Pancreas (tissue), 10 donors: ENCODE data around the gene ACLY. TPM values are rescaled to one million over a fixed set of nuclear protein-coding genes. Genes with fewer than 3 reads are reported as not detected.
A peak's percentile ranks its signal among the peaks of the same experiment; 100 is the strongest.

Experiments
- ATAC-seq, 4 donors: fragments of 200-7000 bp; cut with Tn5 transposase; one replicate each; pipeline versions ENCODE4 v1.8.0 to v1.9.1; 2020; ENCODE audit warnings: mild to moderate bottlenecking in 4 of 4, moderate library complexity in 4 of 4
- DNase-seq, 6 donors: peaks; one replicate each; pipeline ENCODE4 v3.0.0-alpha.2; 2020
- FAIRE-seq: peaks from 2 replicates; lab custom pipeline; 2012; peaks lifted over from hg19 to GRCh38; lab: Jason Lieb, UNC
- H3K27ac ChIP-seq, 4 donors: fragments of 200-600 bp; sonication (generic); 1 replicate in 3 of 4; 2 replicates in 1 of 4; pipeline versions ENCODE4 v1.5.0 to v1.8.0; 2020
- H3K27me3 ChIP-seq, 4 donors: fragments of 200-600 bp; one replicate each; pipeline ENCODE4 v1.8.0; 2021
- H3K36me3 ChIP-seq, 3 donors: fragments of 200-600 bp; sonication (generic) in 1 of 3; one replicate each; pipeline versions ENCODE4 v1.5.0 to v1.8.0; 2020 to 2021
- H3K4me1 ChIP-seq, 3 donors: fragments of 200-600 bp; one replicate each; pipeline ENCODE4 v1.8.0; 2021
- H3K4me3 ChIP-seq, 4 donors: fragments of 200-600 bp; sonication (generic) in 2 of 4; one replicate each; pipeline versions ENCODE4 v1.5.0 to v1.8.0; 2020 to 2021
- H3K9me3 ChIP-seq, 4 donors: fragments of 200-600 bp; one replicate each; pipeline ENCODE4 v1.8.0; 2021
- WGBS, 2 donors: extraction: QIAGEN DNeasy Blood & Tissue Kit; methylation state at CpG; one replicate each; pipeline ENCODE4 v1.1.7; 2013; 5-methylcytosine and 5-hydroxymethylcytosine counted together
- intact Hi-C, 3 donors: fragments of 100-400 bp; cut with DNase I; formaldehyde crosslinking; loops; one replicate each; pipeline versions ENCODE4 v1.11.1 to v1.14.2; 2022
- polyA plus RNA-seq, 2 donors: library from polyadenylated mRNA; stranded (reverse); fragments of 200-250 nt; gene quantifications; one replicate each; pipeline ENCODE4 v1.2.3, GENCODE V29; 2013
- total RNA-seq, 6 donors: library from RNA; stranded (reverse); fragmentation: NEBNext Ultra II Directional in 4 of 6; extraction: Animal tissue kit (Norgen Biotek cat#: 25700) in 4 of 6; gene quantifications; one replicate each; pipeline versions ENCODE4 v1.2.1 to v1.2.4, GENCODE V29; 2021 to 2023
- TF ChIP-seq, protein P1 (sequence below), 4 donors: fragments of 200-600 bp; sonication (generic) in 3 of 4; IDR thresholded peaks; one replicate each; pipeline versions ENCODE4 v1.5.0 to v1.8.0; 2021; ENCODE audit warnings: antibody characterized with exemption in 4 of 4
- donor health status: healthy with polysubstance abuse.
- donor health status: DM: no; HTN: no; CAD: no; lungs with moderate emphysema.
- donor health status: DM: no; HTN: no; CAD: no.
- donor health status: control.
- donor health status: control.
- donor health status: Bipolar disorder and iron deficiency.
- donor health status: DM: yes; HTN: yes; CAD: no.
- donor health status: DM: no; HTN: no; CAD: no.
- donor health status: DM: no; HTN: no; CAD: no.
- donor health status: DM: yes; HTN: yes; CAD: no.

ACLY gene
- total and polyA plus RNA-seq, 8 donors: 22.0 to 101 (median 58.3) TPM

DNA sequence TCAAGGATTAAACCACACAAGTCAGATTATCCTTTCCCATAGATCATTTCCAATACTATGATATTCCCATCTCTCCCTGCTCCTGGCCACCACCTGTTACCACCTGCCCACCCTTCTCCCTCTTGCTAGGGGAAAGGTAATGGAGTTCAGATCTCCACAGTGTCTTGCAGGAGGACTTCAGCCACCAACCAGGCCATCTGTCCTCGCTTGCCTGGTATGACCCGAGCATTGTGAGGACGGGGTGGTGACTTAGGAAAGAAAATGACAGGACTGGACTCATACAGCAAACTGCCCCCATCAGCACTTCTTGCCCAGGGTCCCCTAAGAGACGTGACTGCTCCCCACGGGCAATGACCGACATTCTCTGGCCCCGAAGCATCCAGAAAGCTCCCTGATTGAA, 95.2 kb downstream of the ACLY start:
- Histone ChIP-seq H3K27ac (no peak overlapping the region), H3K4me3 (no peak overlapping the region), H3K36me3 (peaks cover 0 to 30% (median 0%) of the 10 kb centered on the region in 3 donors), H3K9me3 (no peaks in the 10 kb centered on the region), H3K4me1 (no peaks in the 10 kb centered on the region), H3K27me3 (no peaks in the 10 kb centered on the region)
- intact Hi-C loops: no loop called here
- ATAC-seq (no peak), DNase-seq (peak in 1 of 6 donors; percentile 13), FAIRE-seq (no peak)
- TF ChIP-seq, protein P1, sequence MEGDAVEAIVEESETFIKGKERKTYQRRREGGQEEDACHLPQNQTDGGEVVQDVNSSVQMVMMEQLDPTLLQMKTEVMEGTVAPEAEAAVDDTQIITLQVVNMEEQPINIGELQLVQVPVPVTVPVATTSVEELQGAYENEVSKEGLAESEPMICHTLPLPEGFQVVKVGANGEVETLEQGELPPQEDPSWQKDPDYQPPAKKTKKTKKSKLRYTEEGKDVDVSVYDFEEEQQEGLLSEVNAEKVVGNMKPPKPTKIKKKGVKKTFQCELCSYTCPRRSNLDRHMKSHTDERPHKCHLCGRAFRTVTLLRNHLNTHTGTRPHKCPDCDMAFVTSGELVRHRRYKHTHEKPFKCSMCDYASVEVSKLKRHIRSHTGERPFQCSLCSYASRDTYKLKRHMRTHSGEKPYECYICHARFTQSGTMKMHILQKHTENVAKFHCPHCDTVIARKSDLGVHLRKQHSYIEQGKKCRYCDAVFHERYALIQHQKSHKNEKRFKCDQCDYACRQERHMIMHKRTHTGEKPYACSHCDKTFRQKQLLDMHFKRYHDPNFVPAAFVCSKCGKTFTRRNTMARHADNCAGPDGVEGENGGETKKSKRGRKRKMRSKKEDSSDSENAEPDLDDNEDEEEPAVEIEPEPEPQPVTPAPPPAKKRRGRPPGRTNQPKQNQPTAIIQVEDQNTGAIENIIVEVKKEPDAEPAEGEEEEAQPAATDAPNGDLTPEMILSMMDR (IDR thresholded peaks at IDR 0.05): no peak
- WGBS, 2 donors: 88 to 89% methylated on average over 7 of the region's 7 CpGs

DNA sequence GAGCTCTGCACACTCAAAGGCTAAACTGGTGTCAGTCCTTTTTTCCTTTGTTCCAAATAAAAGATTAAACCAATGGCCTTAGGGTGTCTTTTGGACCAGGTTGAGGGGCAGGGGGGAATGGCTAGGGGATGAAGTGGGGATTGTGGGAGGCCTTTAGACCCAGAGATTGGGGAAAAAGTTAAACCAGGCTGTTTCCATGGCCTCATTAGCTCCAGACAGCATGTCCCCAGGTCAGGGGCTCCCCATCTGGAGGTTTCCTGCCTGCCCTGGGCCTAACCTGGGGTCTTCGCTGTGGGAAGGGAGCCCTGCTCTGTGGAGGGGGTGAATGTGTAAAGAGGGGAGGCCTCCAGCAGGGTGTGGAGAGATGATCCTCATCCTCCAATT, 95.6 kb downstream of the ACLY start:
- TF ChIP-seq, protein P1 (IDR thresholded peaks at IDR 0.05): no peak
- FAIRE-seq (no peak), DNase-seq (peak in 1 of 6 donors; percentile 24), ATAC-seq (no peak)
- Histone ChIP-seq H3K9me3 (no peaks in the 10 kb centered on the region), H3K4me3 (no peak overlapping the region), H3K36me3 (peaks cover 0 to 26% (median 0%) of the 10 kb centered on the region in 3 donors), H3K27ac (no peak overlapping the region), H3K27me3 (no peaks in the 10 kb centered on the region), H3K4me1 (no peaks in the 10 kb centered on the region)
- intact Hi-C loops: no loop called here
- WGBS, 2 donors: 100% methylated on average over 1 of the region's 1 CpG

DNA sequence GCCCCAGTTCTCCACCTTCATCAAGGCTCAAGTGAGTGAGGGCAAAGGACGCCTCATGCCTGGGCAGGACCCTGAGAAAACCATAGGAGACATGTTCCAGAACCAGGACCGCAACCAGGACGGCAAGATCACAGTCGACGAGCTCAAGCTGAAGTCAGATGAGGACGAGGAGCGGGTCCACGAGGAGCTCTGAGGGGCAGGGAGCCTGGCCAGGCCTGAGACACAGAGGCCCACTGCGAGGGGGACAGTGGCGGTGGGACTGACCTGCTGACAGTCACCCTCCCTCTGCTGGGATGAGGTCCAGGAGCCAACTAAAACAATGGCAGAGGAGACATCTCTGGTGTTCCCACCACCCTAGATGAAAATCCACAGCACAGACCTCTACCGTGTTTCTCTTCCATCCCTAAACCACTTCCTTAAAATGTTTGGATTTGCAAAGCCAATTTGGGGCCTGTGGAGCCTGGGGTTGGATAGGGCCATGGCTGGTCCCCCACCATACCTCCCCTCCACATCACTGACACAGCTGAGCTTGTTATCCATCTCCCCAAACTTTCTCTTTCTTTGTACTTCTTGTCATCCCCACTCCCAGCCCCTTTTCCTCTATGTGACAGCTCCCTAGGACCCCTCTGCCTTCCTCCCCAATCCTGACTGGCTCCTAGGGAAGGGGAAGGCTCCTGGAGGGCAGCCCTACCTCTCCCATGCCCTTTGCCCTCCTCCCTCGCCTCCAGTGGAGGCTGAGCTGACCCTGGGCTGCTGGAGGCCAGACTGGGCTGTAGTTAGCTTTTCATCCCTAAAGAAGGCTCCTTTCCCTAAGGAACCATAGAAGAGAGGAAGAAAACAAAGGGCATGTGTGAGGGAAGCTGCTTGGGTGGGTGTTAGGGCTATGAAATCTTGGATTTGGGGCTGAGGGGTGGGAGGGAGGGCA, 96.3 kb downstream of the ACLY start:
- Histone ChIP-seq H3K4me3 (no peak overlapping the region), H3K4me1 (no peaks in the 10 kb centered on the region), H3K27ac (no peak overlapping the region), H3K36me3 (peaks cover 0 to 20% (median 0%) of the 10 kb centered on the region in 3 donors), H3K9me3 (no peaks in the 10 kb centered on the region), H3K27me3 (no peaks in the 10 kb centered on the region)
- intact Hi-C loops: no loop called here
- DNase-seq (peak in 1 of 6 donors; percentile 52), ATAC-seq (no peak), FAIRE-seq (no peak)
- WGBS, 2 donors: 66 to 72% methylated on average over 12 of the region's 12 CpGs
- TF ChIP-seq, protein P1 (IDR thresholded peaks at IDR 0.05): no peak

DNA sequence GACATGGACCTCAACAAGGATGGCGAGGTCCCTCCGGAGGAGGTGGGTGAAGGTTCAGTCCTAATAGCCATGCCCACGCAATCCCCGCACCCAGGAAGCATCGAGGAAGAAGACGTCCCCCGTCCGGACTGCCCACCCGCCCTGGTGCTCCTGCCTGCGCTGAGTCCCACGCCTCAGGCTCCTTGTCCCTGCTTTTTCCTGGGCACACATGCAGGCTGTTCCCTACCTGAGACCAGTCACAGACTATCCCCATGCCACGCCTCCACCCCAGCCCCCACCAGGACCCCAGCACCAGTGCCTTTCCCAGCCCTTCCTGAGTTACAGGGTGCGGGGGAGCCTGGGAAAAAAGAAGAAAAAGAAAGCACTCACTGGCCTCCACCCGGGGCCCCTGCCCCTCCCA, 97.0 kb downstream of the ACLY start:
- H3K4me1 ChIP-seq: no peaks in the 10 kb centered on the region
- intact Hi-C loops: no loop called here
- no peaks in the 10 kb centered on the region for H3K9me3 ChIP-seq
- ATAC-seq (no peak), FAIRE-seq (no peak), DNase-seq (no peak)
- H3K4me3 ChIP-seq: no peak overlapping the region
- TF ChIP-seq, protein P1 (IDR thresholded peaks at IDR 0.05): no peak
- H3K27ac ChIP-seq: no peak overlapping the region
- WGBS, 2 donors: 76 to 78% methylated on average over 14 of the region's 14 CpGs
- peaks cover 0 to 20% (median 0%) of the 10 kb centered on the region in 3 donors for H3K36me3 ChIP-seq
- H3K27me3 ChIP-seq: no peaks in the 10 kb centered on the region

DNA sequence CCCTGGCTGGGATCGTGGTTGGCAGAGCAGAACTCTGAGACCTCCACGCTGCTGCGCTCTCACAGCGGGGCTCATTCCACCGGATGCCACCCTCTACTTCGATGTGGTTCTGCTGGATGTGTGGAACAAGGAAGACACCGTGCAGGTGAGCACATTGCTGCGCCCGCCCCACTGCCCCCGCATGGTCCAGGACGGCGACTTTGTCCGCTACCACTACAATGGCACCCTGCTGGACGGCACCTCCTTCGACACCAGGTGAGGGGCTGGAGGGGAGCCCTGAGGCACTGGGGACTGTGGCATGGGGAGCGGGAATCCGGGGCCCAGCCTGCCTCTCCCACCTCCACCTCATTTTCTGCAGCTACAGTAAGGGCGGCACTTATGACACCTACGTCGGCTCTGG, 100.7 kb downstream of the ACLY start:
- TF ChIP-seq, protein P1 (IDR thresholded peaks at IDR 0.05): no peak
- DNase-seq (no peak), FAIRE-seq (no peak), ATAC-seq (no peak)
- Histone ChIP-seq H3K9me3 (no peaks in the 10 kb centered on the region), H3K4me1 (no peaks in the 10 kb centered on the region), H3K27ac (no peak overlapping the region), H3K27me3 (no peaks in the 10 kb centered on the region), H3K4me3 (no peak overlapping the region), H3K36me3 (no peaks in the 10 kb centered on the region)
- WGBS, 2 donors: 92 to 94% methylated on average over 20 of the region's 20 CpGs
- intact Hi-C loops: loop anchor here in 1 of 3 donors (10.0 kb wide), 1 partner anchor 47 kb away; the partner anchor contains the start of gene KLHL11
